Measurements from ENCODE around the gene OR2F2.
A peak's percentile ranks its signal among the peaks of the same experiment; 100 is the strongest.

OR2F2 gene

DNA sequence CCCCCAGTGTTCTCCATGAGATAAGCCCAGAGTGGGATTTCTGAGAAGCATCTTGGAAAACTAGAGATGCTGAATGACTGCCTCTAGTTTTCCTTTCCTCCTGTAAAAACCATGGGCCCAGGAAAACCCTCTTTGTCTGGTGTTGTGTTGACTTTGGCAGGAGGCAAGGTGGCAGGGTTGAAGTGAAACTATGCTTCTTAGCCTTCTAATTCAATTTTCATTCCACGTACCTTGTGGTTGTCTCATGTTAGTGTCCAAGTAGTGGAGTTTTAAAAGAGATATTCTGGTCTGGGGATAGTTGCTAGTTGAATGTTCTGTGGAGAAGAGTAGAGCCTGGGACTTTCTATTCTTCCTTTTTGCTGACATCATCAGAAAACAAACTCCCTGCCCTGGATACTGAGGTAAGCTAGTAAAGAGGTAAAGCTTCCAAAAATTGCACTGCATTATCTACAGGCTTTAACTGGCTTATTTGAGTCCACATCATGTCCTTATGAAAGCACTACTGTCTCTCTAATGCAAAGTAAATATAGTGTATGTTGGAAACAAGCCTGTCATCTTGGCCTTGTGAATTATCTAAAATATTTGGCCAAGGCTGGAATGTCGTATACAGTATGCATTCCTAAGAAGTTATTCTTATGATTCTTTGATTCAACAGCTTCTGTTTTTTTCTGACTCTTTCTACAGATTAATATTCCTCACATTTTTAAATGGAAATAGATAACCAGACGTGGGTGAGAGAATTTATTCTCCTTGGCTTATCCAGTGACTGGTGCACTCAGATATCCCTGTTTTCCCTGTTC lies at the start of gene OR2F2:
TSS of gene OR2F2 (plus strand) at position 708 of the 800 bp plus-strand sequence. CDS start at position 708, 0 bp downstream.
- no peak for DNase-seq

GRCh38 chr7:143885951-143886350 lies 49.1 kb upstream of the OR2F2 start:
- no peak for DNase-seq

DNA sequence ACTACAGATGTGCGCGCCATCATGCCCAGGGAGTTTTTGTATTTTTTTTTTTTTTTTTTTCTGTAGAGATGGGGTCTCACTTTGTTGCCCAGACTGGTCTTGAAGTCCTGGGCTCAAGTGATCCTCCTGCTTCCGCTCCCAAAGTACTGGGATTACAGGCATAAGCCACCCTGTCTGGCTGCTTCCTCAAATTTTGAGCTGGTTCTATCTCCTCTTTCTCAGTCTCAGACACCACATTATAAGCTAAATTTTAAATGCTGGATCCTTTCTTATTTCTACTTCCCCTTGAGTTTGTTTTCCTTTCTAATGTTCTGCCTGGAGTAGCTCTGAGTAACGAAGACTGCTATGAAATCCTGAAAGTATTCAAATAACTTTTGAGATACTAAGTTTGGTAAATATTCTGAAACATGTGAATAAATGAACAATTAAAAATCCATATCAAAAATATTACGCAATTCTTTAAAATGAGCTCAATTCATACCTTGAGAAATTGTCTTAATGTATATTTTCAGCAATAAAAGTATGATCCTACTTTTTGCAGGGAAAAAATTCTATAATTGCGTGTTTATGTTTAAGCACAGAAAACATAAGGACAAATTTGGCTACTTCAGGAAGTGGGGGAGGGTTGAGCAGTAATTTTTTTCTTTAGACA lies 48.1 kb upstream of the OR2F2 start:
- DNase-seq: no peak

GRCh38 chr7:143889068-143889467 lies 46.0 kb upstream of the OR2F2 start:
- DNase-seq: no peak

DNA sequence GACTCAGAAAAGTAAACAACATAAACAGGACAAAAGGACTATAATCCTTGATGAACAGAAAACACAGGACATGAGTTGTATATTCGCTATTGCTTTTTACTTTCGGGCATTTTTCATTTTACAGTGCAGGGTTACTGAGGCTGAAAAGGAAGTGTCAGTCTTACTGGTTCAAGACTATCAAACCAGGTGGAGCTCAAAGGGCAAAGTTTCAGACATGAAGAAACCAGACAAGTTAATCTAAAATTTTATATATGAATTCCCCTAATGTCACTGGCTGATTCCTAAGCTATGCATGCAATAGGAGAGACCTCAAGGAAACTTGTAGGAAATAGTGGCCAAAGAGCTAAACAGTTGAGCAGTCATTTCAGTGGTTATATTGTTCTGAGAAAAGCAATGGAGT lies 44.5 kb upstream of the OR2F2 start:
- DNase-seq: no peak

DNA sequence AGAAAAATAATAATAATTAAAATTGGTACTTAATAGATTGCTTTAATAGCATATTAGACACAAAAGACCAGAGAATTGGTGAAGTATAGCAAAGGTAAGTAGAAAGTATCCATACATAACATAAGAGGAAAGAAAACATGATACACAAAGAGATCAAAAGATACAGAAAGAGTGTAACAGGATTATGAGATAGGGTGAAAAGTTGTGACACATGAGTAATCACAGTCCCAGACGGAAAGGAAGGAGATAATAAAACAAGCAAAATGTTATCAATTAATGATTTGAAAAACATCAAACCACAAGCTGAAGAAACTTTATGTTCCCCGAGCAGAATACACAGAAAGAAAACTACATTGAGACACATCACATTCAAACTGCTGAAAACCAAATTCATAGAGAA lies 43.6 kb upstream of the OR2F2 start:
- DNase-seq: no peak

DNA sequence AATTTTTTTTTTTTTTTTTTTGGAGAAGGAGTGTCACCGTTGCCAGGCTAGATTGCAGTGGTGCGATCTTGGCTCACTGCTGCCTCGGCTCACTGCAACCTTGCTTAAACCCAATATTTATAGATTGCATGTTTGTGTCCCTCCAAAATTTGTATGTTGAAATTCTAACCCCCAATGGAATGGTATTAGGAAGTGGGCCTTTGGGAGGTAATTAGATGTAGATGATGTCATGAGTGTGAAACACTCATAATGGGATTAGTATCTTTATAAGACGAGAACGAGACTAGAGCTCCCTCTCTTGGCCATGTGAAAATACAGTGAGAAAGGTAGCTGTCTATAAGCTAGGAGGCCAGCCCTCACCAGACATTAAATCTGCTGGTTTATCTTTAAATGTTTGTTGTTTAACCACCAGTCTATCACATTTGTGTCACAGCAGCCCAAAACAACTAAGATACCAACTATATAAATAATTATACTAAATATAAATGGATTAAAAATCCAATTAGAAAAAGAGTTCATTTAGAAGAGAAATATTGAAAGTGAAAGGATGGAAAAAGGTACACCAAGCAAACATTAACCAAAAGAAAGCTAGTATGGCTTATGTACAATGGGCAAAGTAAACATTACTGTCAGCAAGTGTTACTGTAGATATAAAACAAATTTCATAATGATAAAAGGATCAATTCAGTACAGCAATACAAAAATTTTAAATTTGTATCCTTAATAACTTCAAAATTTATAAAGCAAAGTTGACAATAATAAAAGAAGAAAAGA lies 42.3 kb upstream of the OR2F2 start:
- DNase-seq: peak; percentile 20

GRCh38 chr7:143896667-143897066 lies 38.4 kb upstream of the OR2F2 start:
- no peak for DNase-seq

- no peak for DNase-seq
These were observed 36.2 kb upstream of the OR2F2 start for GRCh38 chr7:143898810-143899209.

DNA sequence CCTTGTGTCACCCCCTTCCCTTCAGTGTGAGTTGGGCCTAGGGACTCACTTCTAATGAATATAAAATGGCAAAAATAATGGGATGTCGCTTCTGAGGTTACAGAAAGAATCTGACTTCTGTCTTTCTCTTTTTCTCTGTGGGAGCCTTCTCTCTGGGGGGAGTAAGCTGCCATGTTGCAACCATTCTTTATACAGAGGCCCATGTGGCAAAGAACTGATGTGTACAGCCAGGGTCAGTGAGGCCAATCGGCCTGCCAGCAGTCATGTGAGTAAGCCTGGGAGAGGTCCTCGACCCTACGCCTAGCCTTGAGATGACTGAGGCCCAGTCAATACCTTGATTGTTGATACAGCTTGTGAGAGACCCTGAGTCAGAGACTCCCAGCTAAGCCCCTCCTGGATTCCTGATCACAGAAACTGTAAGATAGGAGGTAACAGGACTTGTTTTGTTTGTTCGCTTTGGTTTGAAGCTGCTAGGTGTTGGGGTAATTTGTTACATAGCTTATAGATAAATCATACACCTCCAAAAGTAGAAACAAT lies 34.7 kb upstream of the OR2F2 start:
- no peak for DNase-seq

GRCh38 chr7:143901332-143901667 lies 33.7 kb upstream of the OR2F2 start:
- DNase-seq: no peak

- peak; percentile 95 for DNase-seq
These were observed 33.2 kb upstream of the OR2F2 start, which contains the start of gene TCAF1 for GRCh38 chr7:143901668-143902331. TSS of gene TCAF1 (minus strand) at chr7:143902176. CDS start at chr7:143876608, 25,568 bp downstream.

GRCh38 chr7:143902332-143902899 lies 32.6 kb upstream of the OR2F2 start:
- no peak for DNase-seq

DNA sequence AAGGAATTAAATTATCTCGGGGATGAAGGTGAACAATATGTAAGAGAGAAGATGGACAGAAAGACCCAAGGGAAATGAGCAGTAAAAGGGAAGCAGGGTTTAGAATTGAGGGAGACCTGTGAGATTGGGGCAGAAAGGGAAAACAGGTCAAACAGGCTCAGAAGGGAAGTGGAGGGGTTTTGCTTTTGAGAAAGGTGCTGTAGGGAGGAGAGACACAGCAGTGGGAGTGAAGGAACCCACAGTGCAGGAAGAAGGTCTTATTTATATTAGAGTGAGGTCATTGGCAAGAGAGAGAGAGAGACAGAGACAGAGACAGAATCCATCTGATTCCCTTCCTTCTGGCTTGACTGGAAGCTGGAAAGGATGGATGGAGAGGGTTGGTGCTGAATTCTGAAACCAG lies 29.5 kb upstream of the OR2F2 start:
- DNase-seq: no peak

- DNase-seq: no peak
These were observed 28.9 kb upstream of the OR2F2 start for GRCh38 chr7:143906151-143906550.

GRCh38 chr7:143906895-143907294 lies 28.1 kb upstream of the OR2F2 start:
- DNase-seq: no peak

DNA sequence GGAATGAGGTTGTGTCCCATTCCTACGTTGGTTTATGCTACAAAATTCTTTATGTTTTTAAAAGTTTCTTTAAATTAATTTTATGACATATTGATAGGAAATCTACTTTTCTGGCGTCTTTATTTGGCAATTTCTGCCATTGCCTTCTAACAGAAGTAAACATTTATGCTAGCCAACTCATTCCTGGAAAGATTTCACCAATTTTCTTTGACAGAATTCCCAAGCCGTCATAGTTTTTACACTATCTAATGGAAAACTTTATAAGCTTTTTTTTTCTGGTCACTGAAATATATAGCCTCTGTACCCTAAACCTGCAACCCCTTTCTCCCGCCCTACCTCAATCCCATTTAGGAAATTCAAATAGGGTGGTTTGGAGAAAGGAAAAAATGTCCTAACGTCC lies 26.9 kb upstream of the OR2F2 start:
- DNase-seq: no peak

DNA sequence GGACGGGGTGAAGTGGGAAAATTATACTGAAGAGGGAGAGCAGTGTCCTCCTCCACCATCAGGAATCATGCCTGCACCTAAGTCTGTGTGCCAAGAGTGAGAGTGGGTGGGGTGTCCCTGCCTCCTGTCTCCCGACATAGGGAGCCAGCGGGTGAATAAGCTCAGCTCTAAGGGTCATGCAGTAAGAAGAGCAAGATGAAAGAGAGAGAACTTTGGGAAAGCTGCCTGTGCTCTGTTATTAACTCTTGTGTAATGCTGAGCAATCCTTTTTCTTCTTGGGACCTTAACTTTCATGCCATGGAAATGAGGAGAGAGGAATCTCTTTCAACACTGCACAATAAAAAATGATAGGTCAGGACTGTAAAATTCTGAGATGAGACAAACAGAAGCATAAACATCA lies 25.2 kb upstream of the OR2F2 start:
- DNase-seq: no peak

- no peak for DNase-seq
These were observed 24.4 kb upstream of the OR2F2 start for GRCh38 chr7:143910473-143911248.

- no peak for DNase-seq
These were observed 21.0 kb upstream of the OR2F2 start for GRCh38 chr7:143913945-143914615.
